Ascending aorta (tissue), 2 donors: ENCODE results near the gene PFKFB3. TPM values are rescaled to one million over a fixed set of nuclear protein-coding genes. Genes with fewer than 3 reads are reported as not detected.

Experiments used
- DNase-seq, 2 donors: peaks; one replicate each; pipeline ENCODE4 v3.0.0-alpha.2; 2019; ENCODE audit warnings: low spot score in 2 of 2
- H3K27ac ChIP-seq, 2 donors: fragments of 200-600 bp; sonication (generic); one replicate each; pipeline ENCODE4 v1.5.1; 2016 to 2017; ENCODE audit warnings: mild to moderate bottlenecking in 1 of 2
- H3K27me3 ChIP-seq: fragments of 200-600 bp; sonication (generic); one replicate; pipeline ENCODE4 v1.5.1; 2017
- H3K36me3 ChIP-seq, 2 donors: fragments of 200-600 bp; sonication (generic); one replicate each; pipeline ENCODE4 v1.5.1; 2016
- H3K4me1 ChIP-seq, 2 donors: fragments of 200-600 bp; sonication (generic); one replicate each; pipeline ENCODE4 v1.5.1; 2016 to 2017; ENCODE audit warnings: mild to moderate bottlenecking in 1 of 2
- H3K4me3 ChIP-seq, 2 donors: fragments of 200-600 bp; sonication (generic); one replicate each; pipeline ENCODE4 v1.5.1; 2016 to 2017; ENCODE audit warnings: mild to moderate bottlenecking in 1 of 2
- H3K9me3 ChIP-seq, 2 donors: fragments of 200-600 bp; sonication (generic); one replicate each; pipeline ENCODE4 v1.5.1; 2016
- intact Hi-C: fragments of 100-400 bp; cut with DNase I; formaldehyde crosslinking; loops from one replicate; pipeline ENCODE4 v1.15.1; 2023
- total RNA-seq: library from RNA; depleted of rRNA; stranded (reverse); fragments of >200 nt; gene quantifications from one replicate; pipeline ENCODE4 v1.1.0, GENCODE V29; 2016
- TF ChIP-seq, protein P1 (sequence below), 3 experiments: fragments of 200-600 bp in 2 of 3; fragments of 450-650 bp in 1 of 3; sonication (generic) in 2 of 3; IDR thresholded peaks; one replicate each; pipeline ENCODE4 v1.5.1; 2016 to 2019; ENCODE audit warnings: antibody characterized with exemption in 3 of 3, mild to moderate bottlenecking in 1 of 3, moderate library complexity in 1 of 3

PFKFB3 gene
- total RNA-seq, 1 donor from 2014 or later, result 68.0 TPM

DNA sequence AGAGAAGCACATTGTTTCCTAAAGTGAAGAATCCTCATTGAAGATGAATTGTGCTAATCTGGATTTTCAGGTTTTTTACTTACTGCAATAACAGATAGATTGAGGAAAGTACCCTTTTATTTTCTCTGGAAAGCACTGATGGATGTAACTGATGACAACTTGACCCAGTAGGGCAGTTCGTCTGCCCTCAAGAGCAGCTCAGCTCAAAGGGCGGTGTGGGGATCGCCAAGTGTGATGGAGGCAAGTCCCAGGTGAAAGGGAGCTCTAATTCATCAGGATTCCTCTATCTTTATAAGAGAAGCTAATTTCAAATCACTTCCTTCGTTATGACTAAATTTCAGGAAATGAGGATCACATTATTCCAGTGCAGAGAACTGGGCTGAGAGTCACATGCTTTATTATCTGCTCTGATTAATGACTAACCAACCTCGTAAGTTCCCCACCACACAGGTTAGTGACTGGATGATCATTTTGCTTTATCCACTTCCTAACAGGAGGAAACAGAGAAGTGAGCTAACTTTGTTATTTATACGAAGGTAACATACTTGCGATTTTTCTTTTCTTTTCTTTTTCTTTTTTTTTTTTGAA, 98.8 kb downstream of the PFKFB3 start:
- Histone ChIP-seq H3K9me3 (no peaks in the 10 kb centered on the region), H3K4me1 (peaks cover 17 to 40% of the 10 kb centered on the region in 2 donors), H3K36me3 (no peaks in the 10 kb centered on the region)

More for the DNA sequence above, 98.8 kb downstream of the PFKFB3 start:
- TF ChIP-seq, protein P1, sequence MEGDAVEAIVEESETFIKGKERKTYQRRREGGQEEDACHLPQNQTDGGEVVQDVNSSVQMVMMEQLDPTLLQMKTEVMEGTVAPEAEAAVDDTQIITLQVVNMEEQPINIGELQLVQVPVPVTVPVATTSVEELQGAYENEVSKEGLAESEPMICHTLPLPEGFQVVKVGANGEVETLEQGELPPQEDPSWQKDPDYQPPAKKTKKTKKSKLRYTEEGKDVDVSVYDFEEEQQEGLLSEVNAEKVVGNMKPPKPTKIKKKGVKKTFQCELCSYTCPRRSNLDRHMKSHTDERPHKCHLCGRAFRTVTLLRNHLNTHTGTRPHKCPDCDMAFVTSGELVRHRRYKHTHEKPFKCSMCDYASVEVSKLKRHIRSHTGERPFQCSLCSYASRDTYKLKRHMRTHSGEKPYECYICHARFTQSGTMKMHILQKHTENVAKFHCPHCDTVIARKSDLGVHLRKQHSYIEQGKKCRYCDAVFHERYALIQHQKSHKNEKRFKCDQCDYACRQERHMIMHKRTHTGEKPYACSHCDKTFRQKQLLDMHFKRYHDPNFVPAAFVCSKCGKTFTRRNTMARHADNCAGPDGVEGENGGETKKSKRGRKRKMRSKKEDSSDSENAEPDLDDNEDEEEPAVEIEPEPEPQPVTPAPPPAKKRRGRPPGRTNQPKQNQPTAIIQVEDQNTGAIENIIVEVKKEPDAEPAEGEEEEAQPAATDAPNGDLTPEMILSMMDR (IDR thresholded peaks at IDR 0.05), result no peak
- Histone ChIP-seq H3K27ac (no peak overlapping the region), H3K4me3 (no peak overlapping the region), H3K27me3 (no peaks in the 10 kb centered on the region)
- intact Hi-C loops, result no loop called here
- DNase-seq, result no peak

Other genes with a start within 250 kb of the PFKFB3 start
- 24.8 TPM for gene IL15RA, start 225.4 kb upstream of the PFKFB3 start, total RNA-seq
- gene IL2RA, start 140.6 kb upstream of the PFKFB3 start, total RNA-seq, result not detected
- 22.7 TPM for gene RBM17, start 113.9 kb upstream of the PFKFB3 start, total RNA-seq